ENCODE measurements around the gene CCDC178.

The CCDC178 gene

GRCh38 chr18:33113416-33113815, 327.1 kb downstream of the CCDC178 start:
- DNase-seq, result no peak

DNA sequence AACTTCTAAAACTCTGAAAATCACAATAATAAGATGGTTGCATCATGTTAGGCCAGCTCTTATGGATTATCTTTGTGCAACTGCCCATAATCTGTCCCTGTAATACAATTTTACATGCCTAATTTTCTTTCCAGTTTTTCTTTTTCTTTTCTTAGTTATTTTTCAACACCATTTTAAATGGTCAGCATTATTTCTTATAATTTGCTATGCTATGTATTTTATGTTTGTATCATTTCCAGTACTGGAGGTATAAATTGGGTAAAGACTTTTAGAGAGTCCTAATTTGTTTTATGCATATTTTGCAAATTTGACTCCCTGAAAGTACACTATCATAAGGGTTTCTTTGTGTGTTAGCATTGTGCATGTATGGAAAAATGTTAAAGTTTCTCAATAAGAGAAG, 333.0 kb downstream of the CCDC178 start:
- no peak for DNase-seq

DNA sequence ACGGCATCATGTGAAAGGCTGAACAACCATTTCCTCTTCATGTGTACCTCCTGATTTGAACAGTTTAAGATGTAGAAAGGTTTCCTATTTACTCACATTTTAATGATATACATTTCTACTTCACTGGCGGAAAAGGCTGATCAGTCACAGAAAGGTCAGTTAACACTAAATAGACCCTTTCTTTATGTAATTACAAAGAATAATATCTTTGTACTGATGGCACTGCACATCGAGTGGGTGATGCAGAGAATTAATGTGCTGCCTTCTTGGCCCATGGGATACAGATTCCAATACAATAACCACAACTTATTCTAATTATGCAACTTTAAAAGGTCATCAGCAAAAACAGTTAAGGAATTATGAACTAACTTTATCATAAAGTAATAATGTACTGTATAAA, 339.2 kb downstream of the CCDC178 start:
- DNase-seq, result no peak

DNA sequence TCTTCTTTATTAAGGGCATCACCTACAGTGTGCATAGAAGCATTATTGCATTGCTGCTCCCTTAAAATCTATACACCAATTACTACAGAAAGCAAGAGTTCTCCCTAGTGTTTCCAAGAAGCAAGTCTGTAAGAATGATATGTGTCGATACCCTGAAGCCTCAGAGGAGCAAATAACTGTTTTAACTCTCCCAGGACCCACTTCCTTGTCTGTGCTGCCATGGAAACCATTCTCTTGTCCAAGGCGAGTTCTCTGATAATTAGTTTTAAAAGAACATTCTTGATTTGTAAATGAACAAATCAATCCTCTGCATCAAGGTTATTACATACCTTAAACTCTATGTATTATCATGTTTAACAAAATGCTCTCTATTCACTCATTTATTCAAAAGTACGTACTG, 340.9 kb downstream of the CCDC178 start:
- DNase-seq, result no peak

- DNase-seq, result no peak
Measured at GRCh38 chr18:33097126-33097525, 343.4 kb downstream of the CCDC178 start.

- no peak for DNase-seq
Measured at GRCh38 chr18:33090461-33090860, 350.1 kb downstream of the CCDC178 start.

GRCh38 chr18:33076601-33077000, 363.9 kb downstream of the CCDC178 start:
- DNase-seq, result no peak

DNA sequence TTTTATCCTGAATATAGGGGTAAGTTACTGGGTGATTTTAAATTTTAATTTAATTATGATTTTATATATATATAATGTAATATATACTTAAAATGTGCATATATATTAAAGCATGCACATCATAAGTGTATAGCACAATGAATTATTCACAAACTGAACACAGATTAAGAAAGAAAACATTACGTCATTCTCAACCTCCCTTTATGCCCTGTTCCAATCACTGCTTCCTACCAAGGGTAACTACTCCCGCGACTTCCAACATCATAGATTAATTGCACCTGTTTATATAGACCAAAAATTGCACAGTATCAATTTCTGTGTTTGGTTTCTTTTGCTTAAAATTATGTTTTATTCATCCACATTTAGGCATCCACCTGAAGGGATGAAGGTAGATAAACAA, 366.4 kb downstream of the CCDC178 start:
- no peak for DNase-seq

GRCh38 chr18:33062834-33063364, 377.6 kb downstream of the CCDC178 start:
- no peak for DNase-seq

DNA sequence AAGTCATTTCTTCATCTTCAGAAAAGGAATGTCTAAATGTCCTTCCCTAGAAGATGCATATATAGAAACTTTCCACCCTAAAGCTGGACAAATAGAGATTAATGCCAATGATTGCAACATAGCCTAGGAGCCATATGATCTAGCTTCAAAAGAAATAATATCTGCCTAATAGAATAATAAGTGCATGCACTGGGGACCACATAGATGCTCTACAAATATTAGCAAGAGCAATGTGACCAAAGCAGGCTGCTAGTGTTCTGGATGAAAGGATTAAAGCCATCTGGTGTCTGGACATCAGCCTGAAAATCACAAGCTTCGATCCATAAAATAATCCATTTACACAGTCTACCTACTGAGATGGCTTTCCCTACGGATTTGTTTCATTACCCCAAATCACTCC, 387.6 kb downstream of the CCDC178 start:
- no peak for DNase-seq

GRCh38 chr18:33051407-33051806, 389.1 kb downstream of the CCDC178 start:
- no peak for DNase-seq

GRCh38 chr18:33040213-33040612, 400.3 kb downstream of the CCDC178 start:
- no peak for DNase-seq

DNA sequence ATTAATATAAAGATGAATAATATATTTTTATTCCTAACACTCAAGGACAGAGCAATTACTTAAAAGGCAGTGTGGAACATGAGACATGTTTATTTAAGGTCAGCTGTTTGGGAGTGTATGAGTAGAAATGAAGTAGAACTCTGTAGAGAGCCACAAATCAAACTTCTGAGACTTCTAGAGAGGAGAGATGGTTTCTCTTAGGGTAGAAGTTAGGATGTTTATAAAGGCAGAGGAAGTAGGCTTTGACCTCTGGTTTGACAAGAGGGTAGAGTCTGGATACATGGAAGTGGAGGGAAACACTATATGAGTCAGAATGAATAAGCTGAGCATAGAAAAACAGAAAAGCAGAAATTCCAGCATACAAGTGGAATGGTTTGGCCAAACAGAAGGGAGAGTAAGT, 405.6 kb downstream of the CCDC178 start:
- no peak for DNase-seq

- DNase-seq, result no peak
Measured at GRCh38 chr18:33034212-33034611, 406.3 kb downstream of the CCDC178 start.

DNA sequence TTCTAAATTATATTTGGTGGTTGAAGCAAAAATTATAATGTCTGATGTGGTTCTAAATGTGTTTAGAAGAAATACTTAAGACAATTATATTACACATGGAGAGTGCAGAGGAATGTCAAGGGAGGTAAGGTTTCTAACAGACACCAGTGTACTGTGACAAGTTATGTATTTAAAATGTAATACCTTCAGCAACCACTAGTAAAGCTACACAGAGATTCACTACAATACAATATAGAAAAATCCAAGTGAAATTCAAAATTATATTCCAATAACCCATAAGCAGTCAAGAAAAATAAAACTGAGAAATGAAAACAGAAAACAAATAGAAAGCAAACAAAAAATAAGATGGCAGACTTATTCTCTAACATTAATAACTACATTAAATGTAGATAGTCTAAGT, 418.2 kb downstream of the CCDC178 start:
- no peak for DNase-seq

GRCh38 chr18:33020877-33021276, 419.6 kb downstream of the CCDC178 start:
- no peak for DNase-seq

GRCh38 chr18:33014060-33014796, 426.3 kb downstream of the CCDC178 start:
- DNase-seq, result no peak

DNA sequence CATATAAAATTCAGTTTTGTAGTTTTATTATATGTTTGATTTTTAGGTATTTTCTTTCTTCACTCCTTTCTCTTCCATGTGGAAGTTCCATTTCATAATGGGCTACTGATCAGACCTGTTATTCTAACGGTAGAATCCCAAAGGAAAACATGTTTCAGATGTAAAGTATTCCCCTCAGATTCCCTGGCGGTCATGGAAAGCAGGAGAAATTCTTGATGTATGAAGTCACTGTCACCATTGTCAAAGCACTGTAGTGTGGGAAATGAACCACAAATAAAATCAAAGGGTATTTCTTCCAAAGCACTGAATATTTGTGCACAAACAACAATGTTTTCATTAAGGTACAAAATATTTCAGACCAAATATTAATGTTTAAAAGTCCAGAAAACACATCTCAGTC, 430.4 kb downstream of the CCDC178 start:
- no peak for DNase-seq

DNA sequence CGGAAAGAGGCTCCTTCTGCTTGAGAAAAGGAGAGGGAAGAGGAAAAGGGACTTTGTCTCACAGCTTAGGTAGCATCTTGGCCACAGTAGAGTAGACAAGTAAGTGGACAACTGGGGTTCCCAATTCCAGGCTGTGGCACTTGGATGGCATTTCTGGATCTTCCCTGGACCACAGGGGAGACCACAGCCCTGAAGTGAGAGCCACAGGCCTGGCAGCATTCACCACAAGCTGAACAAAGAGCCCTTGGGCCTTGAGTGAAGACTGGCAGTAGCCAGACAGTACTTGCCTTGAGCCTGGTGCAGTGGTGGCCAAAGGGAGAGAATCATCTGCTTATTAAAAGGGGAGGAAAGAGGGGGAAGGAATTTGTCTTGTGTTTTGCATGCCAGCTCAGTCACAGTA, 441.6 kb downstream of the CCDC178 start:
- no peak for DNase-seq

DNA sequence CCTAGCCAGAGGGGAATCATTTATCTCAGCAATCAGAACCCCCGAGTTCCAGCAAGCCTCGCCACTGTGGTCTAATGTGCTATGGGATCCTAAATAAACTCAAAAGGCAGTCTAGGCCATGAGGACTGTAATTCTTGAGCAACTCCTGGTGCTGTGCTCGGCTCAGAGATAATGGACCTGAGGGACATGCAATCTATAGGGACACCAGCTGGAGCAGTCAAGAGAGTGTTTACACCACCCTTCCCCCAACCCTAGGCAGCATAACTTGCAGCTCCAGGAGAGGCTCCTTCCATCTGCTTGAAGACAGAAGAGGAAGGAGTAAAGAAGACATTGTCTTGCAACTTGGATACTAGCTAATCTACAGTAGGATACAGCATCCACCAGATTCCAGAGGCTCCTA, 442.2 kb downstream of the CCDC178 start:
- no peak for DNase-seq

GRCh38 chr18:32983721-32984120, 456.8 kb downstream of the CCDC178 start:
- no peak for DNase-seq

GRCh38 chr18:32980896-32981295, 459.6 kb downstream of the CCDC178 start:
- DNase-seq, result no peak

- DNase-seq, result no peak
Measured at GRCh38 chr18:32975501-32975900, 465.0 kb downstream of the CCDC178 start.

DNA sequence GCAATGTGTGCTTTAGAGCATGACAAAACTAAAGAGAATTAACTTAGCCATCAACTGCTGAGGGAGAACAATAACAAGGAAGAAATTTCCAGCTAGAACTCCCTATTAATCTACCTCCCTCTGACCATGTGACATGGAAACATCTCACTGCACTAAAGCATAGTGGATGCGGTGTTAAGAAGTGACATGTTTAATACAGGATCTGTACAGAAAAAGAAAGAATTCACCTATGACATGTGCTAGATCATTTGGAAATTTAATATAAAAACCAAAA, 465.4 kb downstream of the CCDC178 start:
- DNase-seq, result no peak

GRCh38 chr18:32974421-32975162, 465.9 kb downstream of the CCDC178 start:
- DNase-seq, result no peak
